NB4 (cell line): ENCODE data around the gene BBIP1.

Experiments used
- CTCF ChIP-seq: IDR thresholded peaks from one replicate; pipeline ENCODE4 v1.5.1; 2012; ENCODE audit warnings: low read depth, low read length
- POLR2A ChIP-seq: IDR thresholded peaks from 2 replicates; pipeline ENCODE4 v1.6.1; 2011; ENCODE audit warnings: mild to moderate bottlenecking; ENCODE audit not compliant: insufficient read length; ENCODE audit errors: extremely low read depth

DNA sequence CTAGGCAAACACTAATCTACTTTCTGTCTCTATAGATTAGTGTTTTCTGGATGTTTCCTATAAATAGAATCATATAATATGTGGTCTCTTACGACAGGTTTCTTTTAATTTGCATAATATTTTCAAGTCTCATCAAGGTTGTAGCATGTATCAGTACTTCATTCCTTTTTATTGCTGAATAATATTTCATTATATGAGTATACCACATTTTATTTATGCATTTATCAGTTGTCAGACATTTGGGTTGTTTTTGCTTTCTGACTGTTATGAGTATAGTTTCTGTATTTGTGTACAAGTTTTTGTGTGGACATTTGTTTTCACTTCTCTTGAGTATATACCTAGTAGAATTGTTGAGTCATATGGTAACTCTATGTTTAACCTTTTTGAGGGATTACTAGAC, 48.7 kb upstream of the BBIP1 start:
- TF ChIP-seq CTCF: no peak
- TF ChIP-seq POLR2A: no peak
